A549 (cell line): ENCODE results near the gene CLPTM1. TPM values are rescaled to one million over a fixed set of nuclear protein-coding genes. Genes with fewer than 3 reads are reported as not detected.

Experiments used
- ATAC-seq, 2 experiments: fragments of 200-7000 bp in 1 of 2; fragments of >200 bp in 1 of 2; cut with Nextera tagmentation in 1 of 2; cut with Tn5 transposase in 1 of 2; 3 replicates each; pipeline versions ENCODE4 v1.8.0 to v1.9.1; 2018 to 2020; ENCODE audit warnings: mild to moderate bottlenecking in 1 of 2, moderate library complexity in 1 of 2
- CTCF ChIA-PET: fragments of 300-600 bp; sonication (Branson Sonifier 250); formaldehyde crosslinking; extraction: SDS; loops from one replicate; lab custom pipeline; 2021; ENCODE audit warnings: antibody characterized with exemption, inconsistent platforms; lab: Yijun Ruan, JAX
- POLR2A ChIA-PET: fragments of 350-600 bp; formaldehyde crosslinking; extraction: SDS; loops from one replicate; lab custom pipeline; 2021; ENCODE audit warnings: antibody characterized with exemption, inconsistent platforms; lab: Yijun Ruan, JAX
- DNase-seq, 2 experiments: peaks; one replicate each; pipeline versions ENCODE4 v3.0.0 to v3.0.0-alpha.2; 2011 to 2016; ENCODE audit warnings: low read depth in 1 of 2, low spot score in 1 of 2
- FAIRE-seq: peaks from 2 replicates; lab custom pipeline; 2011; peaks lifted over from hg19 to GRCh38; lab: Jason Lieb, UNC
- H3K27ac ChIP-seq, 2 experiments: fragments of >200 bp; sonication (Bioruptor Twin); formaldehyde crosslinking; 3 replicates each; pipeline ENCODE4 v1.5.1; 2016 to 2017
- H3K4me1 ChIP-seq: fragments of >200 bp; sonication (Bioruptor Twin); formaldehyde crosslinking; 3 replicates; pipeline ENCODE4 v1.6.1; 2016
- H3K4me2 ChIP-seq: fragments of >200 bp; sonication (Bioruptor Twin); formaldehyde crosslinking; 3 replicates; pipeline ENCODE4 v1.6.1; 2016
- H3K4me3 ChIP-seq: fragments of >200 bp; sonication (Bioruptor Twin); formaldehyde crosslinking; 3 replicates; pipeline ENCODE4 v1.5.1; 2016
- H3K9me3 ChIP-seq: fragments of >200 bp; sonication (Bioruptor Twin); formaldehyde crosslinking; 3 replicates; pipeline ENCODE4 v1.6.1; 2016
- CBX2 ChIP-seq: fragments of 200-600 bp; sonication (generic); IDR thresholded peaks from 2 replicates; pipeline ENCODE4 v1.6.1; 2016; ENCODE audit warnings: low read depth, mild to moderate bottlenecking, borderline replicate concordance
- CBX8 ChIP-seq: fragments of 200-600 bp; sonication (generic); IDR thresholded peaks from 2 replicates; pipeline ENCODE4 v1.6.1; 2016
- EHF ChIP-seq: fragments of 250-450 bp; sonication (Bioruptor Pico); IDR thresholded peaks from 2 replicates; pipeline ENCODE4 v1.5.0; 2020; ENCODE audit warnings: mild to moderate bottlenecking
- EHMT2 ChIP-seq: fragments of 200-600 bp; sonication (generic); IDR thresholded peaks from 2 replicates; pipeline ENCODE4 v1.6.1; 2016; ENCODE audit warnings: antibody characterized with exemption, low read depth, mild to moderate bottlenecking, moderate library complexity
- FOSB ChIP-seq: fragments of 250-450 bp; sonication (Bioruptor Pico); IDR thresholded peaks from 2 replicates; pipeline ENCODE4 v1.5.0; 2020; ENCODE audit warnings: mild to moderate bottlenecking, moderate library complexity
- FOSL2 ChIP-seq, 2 experiments: fragments of 450-650 bp in 1 of 2; fragments of >200 bp in 1 of 2; sonication (Bioruptor Twin) in 1 of 2; formaldehyde crosslinking; IDR thresholded peaks; 2 replicates each; pipeline versions ENCODE4 v1.5.0 to v1.6.1; 2016 to 2020; ENCODE audit warnings: mild to moderate bottlenecking in 1 of 2, moderate library complexity in 1 of 2
- FOXS1 ChIP-seq: fragments of 250-450 bp; sonication (Bioruptor Pico); IDR thresholded peaks from 2 replicates; pipeline ENCODE4 v1.5.0; 2020; ENCODE audit warnings: mild to moderate bottlenecking, moderate library complexity
- GATA3 ChIP-seq: IDR thresholded peaks from 2 replicates; pipeline ENCODE4 v1.6.1; 2012; ENCODE audit warnings: borderline replicate concordance
- JUN ChIP-seq, 2 experiments: fragments of >200 bp; sonication (Bioruptor Twin); formaldehyde crosslinking; IDR thresholded peaks; 2 replicates in 1 of 2; 3 replicates in 1 of 2; pipeline ENCODE4 v1.6.1; 2016 to 2017
- KDM1A ChIP-seq: fragments of 200-600 bp; sonication (generic); IDR thresholded peaks from 2 replicates; pipeline ENCODE4 v1.6.1; 2016; ENCODE audit warnings: low read depth, mild to moderate bottlenecking
- MAZ ChIP-seq: fragments of 150-350 bp; IDR thresholded peaks from 2 replicates; pipeline ENCODE4 v1.6.1; 2014; ENCODE audit warnings: antibody characterized with exemption, low read depth, low read length, borderline replicate concordance
- MYC ChIP-seq: IDR thresholded peaks from 2 replicates; pipeline ENCODE4 v1.6.1; 2012; ENCODE audit warnings: mild to moderate bottlenecking, inconsistent platforms, low read length, improper control_type of control experiment, borderline replicate concordance
- NPAS2 ChIP-seq: fragments of 250-450 bp; sonication (Bioruptor Pico); IDR thresholded peaks from 2 replicates; pipeline ENCODE4 v1.8.0; 2022; ENCODE audit warnings: mild to moderate bottlenecking, moderate library complexity, borderline replicate concordance
- NR3C1 ChIP-seq: fragments of >200 bp; sonication (Bioruptor Twin); formaldehyde crosslinking; IDR thresholded peaks from 3 replicates; pipeline ENCODE4 v1.6.1; 2017
- POLR2A ChIP-seq: IDR thresholded peaks from 2 replicates; pipeline ENCODE4 v1.6.1; 2012; ENCODE audit warnings: mild to moderate bottlenecking, low read length
- POLR2AphosphoS2 ChIP-seq: conservative IDR thresholded peaks from 2 replicates; pipeline ENCODE4 v1.6.1; 2012; ENCODE audit warnings: low read length, improper control_type of control experiment, inconsistent platforms
- RFX5 ChIP-seq: fragments of 450-650 bp; IDR thresholded peaks from 2 replicates; pipeline ENCODE4 v1.7.1; 2014; ENCODE audit warnings: antibody characterized with exemption, mild to moderate bottlenecking, moderate library complexity
- SREBF2 ChIP-seq: fragments of 450-650 bp; IDR thresholded peaks from 2 replicates; pipeline ENCODE4 v1.6.1; 2014; ENCODE audit warnings: mild to moderate bottlenecking, moderate library complexity
- TFCP2L1 ChIP-seq: fragments of 250-450 bp; sonication (Bioruptor Pico); IDR thresholded peaks from 2 replicates; pipeline ENCODE4 v1.5.0; 2021; ENCODE audit warnings: mild to moderate bottlenecking
- ZFP36 ChIP-seq: fragments of 450-650 bp; IDR thresholded peaks from 2 replicates; pipeline ENCODE4 v1.6.1; 2014; ENCODE audit warnings: borderline replicate concordance; ENCODE audit not compliant: partially characterized antibody
- ZNF302 ChIP-seq: fragments of 250-450 bp; sonication (Bioruptor Pico); IDR thresholded peaks from 2 replicates; pipeline ENCODE4 v1.9.0; 2021; ENCODE audit warnings: inconsistent platforms, mild to moderate bottlenecking, moderate library complexity
- whole genome bisulfite sequencing: methylation state at CpG from one replicate; pipeline ENCODE4 v1.1.6; 2017; ENCODE audit errors: missing lambda C conversion rate; 5-methylcytosine and 5-hydroxymethylcytosine counted together
- polyA plus RNA-seq, 4 experiments: library from polyadenylated mRNA; depleted of rRNA in 3 of 4; stranded (reverse); fragments of >200 nt; fragmentation: RNase III in 1 of 4; extraction: RNeasy Plus Mini Kit Qiagen cat#74134 plus additional on column Dnase treatment in 1 of 4; gene quantifications; 2 replicates in 3 of 4; 3 replicates in 1 of 4; pipeline ENCODE4 v1.2.3, GENCODE V29; 2011 to 2017
- TF ChIP-seq, protein P1 (sequence below): fragments of 250-450 bp; sonication (Bioruptor Pico); IDR thresholded peaks from 2 replicates; pipeline ENCODE4 v1.5.0; 2020; ENCODE audit warnings: low read depth, mild to moderate bottlenecking, moderate library complexity
- TF ChIP-seq, protein P2 (sequence below): fragments of 150-350 bp; IDR thresholded peaks from 2 replicates; pipeline ENCODE4 v1.6.1; 2014; ENCODE audit warnings: low read depth, mild to moderate bottlenecking, low read length
- TF ChIP-seq, protein P3 (sequence below): fragments of 450-650 bp; IDR thresholded peaks from 2 replicates; pipeline ENCODE4 v1.6.1; 2014; ENCODE audit warnings: antibody characterized with exemption
- TF ChIP-seq, protein P4 (sequence below): IDR thresholded peaks from 2 replicates; pipeline ENCODE4 v1.6.1; 2012

The CLPTM1 gene
- polyA plus RNA-seq, 2 of the 4 experiments (the other 2 are of a cell fraction), result 99.3 to 188 TPM

DNA sequence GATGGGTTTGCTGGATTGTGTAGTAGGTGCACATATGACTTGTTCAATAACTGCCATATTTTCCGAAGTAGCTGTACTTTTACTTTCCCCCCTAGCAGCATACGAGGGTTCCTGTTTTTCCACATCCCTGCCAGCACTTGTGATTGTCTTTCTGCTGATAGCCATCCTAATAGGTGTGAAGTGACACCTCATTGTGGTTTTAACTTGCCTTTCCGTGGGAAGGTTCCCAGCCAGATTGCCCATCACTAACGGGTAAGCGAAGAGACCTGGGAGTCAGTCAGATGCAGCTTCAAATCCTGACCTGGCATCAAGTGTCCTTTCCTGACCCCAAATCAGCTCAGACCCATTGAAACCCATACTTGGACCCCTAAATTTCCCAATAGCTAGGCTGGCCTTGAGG, 4.5 kb downstream of the CLPTM1 start:
- FAIRE-seq, result no peak
- TF ChIP-seq JUN (IDR thresholded peaks at IDR 0.05), result no peak
- no peak for TF ChIP-seq MYC
- no peak for TF ChIP-seq EHMT2
- TF ChIP-seq CBX8, result no peak
- no peak for TF ChIP-seq ZFP36
- TF ChIP-seq RFX5, result no peak
- TF ChIP-seq EHF (CRISPR knock-in tag), result no peak
- TF ChIP-seq SREBF2, result no peak
- TF ChIP-seq POLR2A, result no peak
- TF ChIP-seq, protein P1, sequence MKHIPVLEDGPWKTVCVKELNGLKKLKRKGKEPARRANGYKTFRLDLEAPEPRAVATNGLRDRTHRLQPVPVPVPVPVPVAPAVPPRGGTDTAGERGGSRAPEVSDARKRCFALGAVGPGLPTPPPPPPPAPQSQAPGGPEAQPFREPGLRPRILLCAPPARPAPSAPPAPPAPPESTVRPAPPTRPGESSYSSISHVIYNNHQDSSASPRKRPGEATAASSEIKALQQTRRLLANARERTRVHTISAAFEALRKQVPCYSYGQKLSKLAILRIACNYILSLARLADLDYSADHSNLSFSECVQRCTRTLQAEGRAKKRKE (CRISPR knock-in tag), result no peak
- TF ChIP-seq GATA3, result no peak
- no peak overlapping the region for H3K4me2 ChIP-seq

DNA sequence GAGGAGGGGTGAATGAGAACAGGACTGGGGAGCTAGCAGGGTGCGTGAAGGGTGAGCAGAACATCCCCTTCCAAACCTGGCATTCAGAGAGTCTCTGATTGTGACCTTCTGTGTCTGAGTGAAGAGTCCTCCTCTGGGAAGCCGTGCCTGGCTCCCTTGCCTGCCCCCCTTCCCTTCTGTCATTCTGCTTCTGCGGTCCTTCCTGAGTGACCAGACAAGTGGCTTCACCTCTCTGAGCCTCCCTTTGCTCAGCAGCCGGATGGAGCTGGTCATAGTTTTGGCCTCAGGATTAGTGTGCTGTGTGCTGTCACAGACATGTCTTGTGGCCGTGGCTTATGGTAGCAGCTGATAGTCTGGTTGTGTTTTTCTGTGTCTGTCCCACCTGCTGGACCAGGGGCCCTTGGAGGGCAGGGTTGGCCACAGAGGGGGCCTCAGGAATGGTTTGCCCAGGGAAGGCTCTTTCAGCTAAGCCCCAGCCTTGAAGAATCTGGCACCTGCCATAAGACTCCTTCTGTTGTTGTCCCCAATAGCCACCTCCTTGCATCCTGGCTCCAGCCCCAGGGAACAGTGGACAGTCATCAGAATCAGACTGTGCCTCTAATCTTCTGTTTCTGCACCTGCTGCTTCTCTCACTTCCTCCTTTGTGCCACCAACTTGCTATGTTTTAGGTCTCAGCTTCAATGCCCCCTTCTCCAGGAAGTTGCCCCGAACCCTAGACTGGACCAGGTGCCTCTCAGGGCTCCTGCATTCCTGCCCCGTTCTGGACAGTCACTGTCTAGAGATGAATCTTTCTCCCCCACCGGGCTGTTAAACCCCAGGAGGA, 5.9 kb downstream of the CLPTM1 start:
- ChIA-PET POLR2A (no interaction called here), CTCF (interaction anchor here (0.7 to 5.2 kb wide), 6 partner anchors 8 to 141 kb away, joined by 3 to 33 read pairs (median 3); partner anchors contain the start of gene CLASRP)
- Histone ChIP-seq H3K4me2 (no peak overlapping the region), H3K4me3 (no peak overlapping the region), H3K4me1 (peaks cover 14% of the 10 kb centered on the region), H3K9me3 (no peaks in the 10 kb centered on the region), H3K27ac (no peak overlapping the region)
- TF ChIP-seq EHMT2, result no peak
- TF ChIP-seq NR3C1, result no peak
- TF ChIP-seq, protein P2, sequence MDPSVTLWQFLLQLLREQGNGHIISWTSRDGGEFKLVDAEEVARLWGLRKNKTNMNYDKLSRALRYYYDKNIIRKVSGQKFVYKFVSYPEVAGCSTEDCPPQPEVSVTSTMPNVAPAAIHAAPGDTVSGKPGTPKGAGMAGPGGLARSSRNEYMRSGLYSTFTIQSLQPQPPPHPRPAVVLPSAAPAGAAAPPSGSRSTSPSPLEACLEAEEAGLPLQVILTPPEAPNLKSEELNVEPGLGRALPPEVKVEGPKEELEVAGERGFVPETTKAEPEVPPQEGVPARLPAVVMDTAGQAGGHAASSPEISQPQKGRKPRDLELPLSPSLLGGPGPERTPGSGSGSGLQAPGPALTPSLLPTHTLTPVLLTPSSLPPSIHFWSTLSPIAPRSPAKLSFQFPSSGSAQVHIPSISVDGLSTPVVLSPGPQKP, result no peak
- no peak for TF ChIP-seq FOSL2 (IDR thresholded peaks at IDR 0.05)
- no peak for TF ChIP-seq FOSL2 (CRISPR knock-in tag; IDR thresholded peaks at IDR 0.05)
- no peak for TF ChIP-seq MAZ
- no peak for TF ChIP-seq FOSB (CRISPR knock-in tag)
- TF ChIP-seq, protein P1 (CRISPR knock-in tag), result no peak
- TF ChIP-seq ZNF302 (CRISPR knock-in tag), result no peak
- no peak for TF ChIP-seq NPAS2 (CRISPR knock-in tag)
- TF ChIP-seq, protein P3, sequence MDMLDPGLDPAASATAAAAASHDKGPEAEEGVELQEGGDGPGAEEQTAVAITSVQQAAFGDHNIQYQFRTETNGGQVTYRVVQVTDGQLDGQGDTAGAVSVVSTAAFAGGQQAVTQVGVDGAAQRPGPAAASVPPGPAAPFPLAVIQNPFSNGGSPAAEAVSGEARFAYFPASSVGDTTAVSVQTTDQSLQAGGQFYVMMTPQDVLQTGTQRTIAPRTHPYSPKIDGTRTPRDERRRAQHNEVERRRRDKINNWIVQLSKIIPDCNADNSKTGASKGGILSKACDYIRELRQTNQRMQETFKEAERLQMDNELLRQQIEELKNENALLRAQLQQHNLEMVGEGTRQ, result no peak
- no peak for TF ChIP-seq KDM1A
- no peak for TF ChIP-seq FOXS1
- no peak for TF ChIP-seq MYC
- TF ChIP-seq, protein P4, sequence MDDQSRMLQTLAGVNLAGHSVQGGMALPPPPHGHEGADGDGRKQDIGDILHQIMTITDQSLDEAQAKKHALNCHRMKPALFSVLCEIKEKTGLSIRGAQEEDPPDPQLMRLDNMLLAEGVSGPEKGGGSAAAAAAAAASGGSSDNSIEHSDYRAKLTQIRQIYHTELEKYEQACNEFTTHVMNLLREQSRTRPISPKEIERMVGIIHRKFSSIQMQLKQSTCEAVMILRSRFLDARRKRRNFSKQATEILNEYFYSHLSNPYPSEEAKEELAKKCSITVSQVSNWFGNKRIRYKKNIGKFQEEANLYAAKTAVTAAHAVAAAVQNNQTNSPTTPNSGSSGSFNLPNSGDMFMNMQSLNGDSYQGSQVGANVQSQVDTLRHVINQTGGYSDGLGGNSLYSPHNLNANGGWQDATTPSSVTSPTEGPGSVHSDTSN, result no peak
- no peak for TF ChIP-seq POLR2AphosphoS2
- TF ChIP-seq SREBF2, result no peak
- TF ChIP-seq CBX2, result no peak
- TF ChIP-seq RFX5, result no peak
- TF ChIP-seq TFCP2L1 (CRISPR knock-in tag), result no peak
- ATAC-seq (no peak), DNase-seq (no peak), FAIRE-seq (no peak)
- 93% methylated on average over 8 of the region's 8 CpGs for WGBS

More for the DNA sequence above, 4.5 kb downstream of the CLPTM1 start:
- ATAC-seq, result no peak
- no peak for DNase-seq
- ChIA-PET CTCF (interaction anchor here (0.8 to 5.2 kb wide), 8 partner anchors 8 to 140 kb away, joined by 3 to 33 read pairs (median 3); partner anchors contain the start of gene CLASRP), POLR2A (no interaction called here)
- Histone ChIP-seq H3K27ac (no peak overlapping the region), H3K4me3 (no peak overlapping the region), H3K9me3 (no peaks in the 10 kb centered on the region), H3K4me1 (peaks cover 16% of the 10 kb centered on the region)
- 95% methylated on average over 5 of the region's 5 CpGs for WGBS
